ENCODE data around the gene TERT.

Gene TERT

DNA sequence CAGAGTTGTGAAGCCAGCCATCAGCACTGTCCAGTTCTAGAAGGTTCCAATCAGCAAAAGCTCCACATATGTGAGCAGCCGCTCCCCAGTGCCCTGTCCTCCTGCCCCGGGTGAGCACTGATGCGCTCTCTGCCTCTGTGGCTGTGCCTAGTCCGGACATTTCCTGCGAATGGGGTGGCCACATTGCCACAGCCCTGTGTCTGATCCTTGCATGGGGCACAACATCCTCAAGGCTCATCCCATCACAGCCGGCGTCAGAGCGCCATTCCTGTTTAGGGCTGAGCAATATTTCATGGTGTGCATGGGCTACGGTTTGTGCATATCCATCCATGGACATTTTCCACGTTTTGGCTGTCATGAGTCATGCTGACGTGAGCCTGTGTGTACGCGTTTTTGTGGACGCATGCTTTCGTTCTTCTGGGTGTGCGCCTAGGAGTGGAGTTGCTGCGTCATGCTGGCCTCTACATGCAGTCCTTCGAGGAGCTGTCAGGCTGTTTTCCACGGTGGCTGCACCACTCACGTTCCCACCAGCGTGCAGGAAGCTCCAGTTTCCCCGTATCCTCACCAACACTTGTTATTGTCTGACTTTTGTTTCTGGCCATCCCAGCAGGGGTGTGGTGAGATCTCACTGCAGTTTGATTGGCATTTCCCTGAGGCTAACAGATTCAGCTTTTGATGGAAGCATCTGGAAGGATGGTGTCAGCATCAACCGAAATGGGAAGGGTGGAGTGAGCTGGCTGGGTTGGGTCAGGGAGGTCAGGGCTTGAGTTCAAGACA lies 79.4 kb downstream of the TERT start:
- no peak for DNase-seq

GRCh38 chr5:1214936-1215220 lies 80.0 kb downstream of the TERT start:
- no peak for DNase-seq

DNA sequence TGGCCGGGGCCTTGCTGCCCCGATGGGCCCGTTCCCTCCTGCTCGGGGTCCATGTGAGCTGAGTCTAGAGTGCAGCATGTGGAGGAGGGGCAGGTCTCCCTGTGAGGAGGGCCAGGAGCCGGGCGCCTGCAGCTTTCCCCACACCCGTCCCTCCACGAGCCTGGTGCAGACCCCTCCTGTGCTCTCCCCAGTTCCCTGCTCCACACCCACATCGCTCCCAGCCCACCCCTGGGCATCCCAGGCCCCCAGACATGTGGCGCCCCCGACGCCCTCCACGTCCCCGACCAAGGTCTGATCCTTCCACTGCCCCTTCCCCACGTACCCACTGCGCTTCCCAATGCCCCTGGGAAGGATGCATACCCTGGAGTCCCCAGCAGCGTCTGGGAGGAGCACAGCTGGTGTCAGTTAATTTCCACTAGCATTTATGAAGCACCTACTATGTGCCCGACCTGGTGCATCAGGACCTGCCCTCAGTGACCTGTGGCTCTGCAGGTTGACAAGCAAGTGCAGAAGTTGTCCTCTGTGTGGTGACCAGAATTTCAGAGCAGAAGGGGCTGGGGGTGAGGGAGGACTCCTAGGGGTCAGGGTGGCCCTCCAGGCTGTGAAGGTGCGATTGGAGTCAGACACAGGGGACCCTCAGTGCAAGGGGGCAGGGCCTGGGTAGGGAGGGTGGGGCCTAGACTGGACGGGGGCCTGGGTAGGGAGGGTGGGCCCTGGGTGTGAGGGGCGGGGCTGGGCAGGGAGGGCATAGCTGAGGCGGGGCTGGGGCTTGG lies 80.5 kb downstream of the TERT start:
- DNase-seq = no peak

DNA sequence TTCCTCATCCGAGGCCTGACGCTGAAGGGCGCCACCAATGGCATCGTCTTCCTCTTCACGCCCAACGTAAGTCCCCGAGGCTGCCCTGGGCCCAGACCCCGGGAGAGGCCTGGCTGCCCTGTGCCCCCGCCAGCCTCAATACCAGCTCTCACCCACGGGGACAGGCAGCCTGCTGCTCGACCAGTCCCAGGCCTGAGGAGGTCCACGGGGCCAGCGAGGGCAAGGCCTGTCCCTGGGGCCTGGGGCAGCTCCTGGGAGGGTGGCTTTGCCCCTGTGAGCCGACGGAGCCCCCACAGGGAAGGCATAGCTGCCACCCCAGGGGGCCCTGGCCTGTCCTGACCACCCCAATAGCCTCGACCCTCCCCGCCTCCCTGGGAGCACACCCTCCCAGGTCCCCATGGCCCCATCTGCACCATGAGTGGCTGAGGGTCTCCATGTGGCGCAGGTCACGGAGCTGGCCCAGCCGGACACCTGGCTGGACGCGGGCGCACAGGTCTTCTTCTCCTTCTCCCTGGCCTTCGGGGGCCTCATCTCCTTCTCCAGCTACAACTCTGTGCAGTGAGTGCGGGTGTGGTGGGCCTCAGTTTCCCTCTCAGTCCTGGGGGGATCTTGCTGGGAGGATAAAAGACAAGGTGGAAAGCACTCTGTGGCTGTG lies 81.2 kb downstream of the TERT start:
- DNase-seq = no peak

DNA sequence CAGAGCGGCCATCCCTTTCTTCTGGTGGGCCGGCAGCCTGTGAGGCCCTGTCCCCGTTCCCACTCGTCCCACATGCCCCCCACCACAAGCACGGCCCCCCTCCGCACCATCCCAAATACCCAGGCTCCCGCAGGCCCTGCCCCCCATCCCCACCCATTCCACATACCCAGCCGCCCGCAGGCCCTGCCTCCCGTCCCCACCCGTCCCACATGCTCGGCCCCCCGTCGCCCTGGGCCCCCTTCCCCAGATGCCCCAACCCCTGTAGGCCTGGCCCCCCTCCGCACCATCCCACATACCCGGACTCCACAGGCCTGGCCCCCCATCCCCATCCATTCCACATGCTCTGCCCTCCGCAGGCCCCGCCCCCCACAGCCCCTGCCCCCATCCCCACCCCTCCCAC lies 82.0 kb downstream of the TERT start:
- no peak for DNase-seq

DNA sequence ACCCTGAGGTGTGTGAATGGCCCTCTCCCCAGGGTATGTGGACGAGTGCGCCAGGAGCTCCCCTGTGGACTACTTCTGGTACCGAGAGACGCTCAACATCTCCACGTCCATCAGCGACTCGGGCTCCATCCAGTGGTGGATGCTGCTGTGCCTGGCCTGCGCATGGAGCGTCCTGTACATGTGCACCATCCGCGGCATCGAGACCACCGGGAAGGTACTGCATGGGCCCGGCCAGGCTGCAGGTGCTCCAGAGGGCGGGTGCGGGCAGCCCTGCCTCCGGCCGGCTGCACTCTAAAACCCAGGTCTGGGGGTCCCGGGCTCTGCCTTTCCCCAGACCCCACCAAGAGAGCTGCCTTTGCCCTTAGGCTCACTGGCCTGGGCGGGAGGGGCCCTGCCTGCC lies 82.6 kb downstream of the TERT start:
- DNase-seq = no peak

DNA sequence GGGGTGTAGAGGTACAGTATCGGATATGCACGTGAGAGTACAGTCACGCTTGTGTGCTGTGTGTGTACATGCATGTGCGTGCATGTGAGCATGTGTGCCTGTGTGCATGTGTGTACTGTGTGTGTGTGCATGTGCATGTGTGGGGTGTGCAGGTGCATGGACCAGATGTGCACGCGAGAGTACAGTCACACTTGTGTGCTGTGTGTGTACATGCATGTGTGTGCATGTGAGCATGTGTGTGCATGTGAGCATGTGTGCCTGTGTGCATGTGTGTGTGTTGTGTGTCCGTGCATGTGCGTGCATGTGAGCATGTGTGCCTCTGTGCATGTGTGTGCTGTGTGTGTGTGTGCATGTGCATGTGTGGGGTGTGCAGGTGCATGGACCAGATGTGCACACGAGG lies 83.2 kb downstream of the TERT start:
- no peak for DNase-seq

DNA sequence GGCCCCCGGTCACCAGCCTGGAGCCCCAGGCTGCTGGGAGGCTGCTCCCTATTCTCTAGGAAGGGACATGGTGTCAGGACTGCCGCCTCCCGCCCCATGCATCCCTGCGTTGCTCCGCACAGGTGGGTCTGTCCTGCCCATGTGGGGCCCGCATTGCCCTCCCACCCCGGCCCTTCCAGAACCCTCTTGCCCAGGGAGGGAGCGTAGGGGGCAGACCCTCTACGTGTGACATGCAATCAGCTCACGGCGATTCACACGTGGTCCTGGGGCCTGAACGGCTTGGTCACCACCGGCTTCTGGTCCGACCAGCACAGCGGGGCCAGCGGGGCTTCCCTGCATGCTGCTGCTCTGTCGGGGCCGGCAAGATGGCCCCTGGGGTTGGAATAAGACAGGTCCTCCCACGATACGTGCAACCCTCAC lies 84.0 kb downstream of the TERT start:
- no peak for DNase-seq

DNA sequence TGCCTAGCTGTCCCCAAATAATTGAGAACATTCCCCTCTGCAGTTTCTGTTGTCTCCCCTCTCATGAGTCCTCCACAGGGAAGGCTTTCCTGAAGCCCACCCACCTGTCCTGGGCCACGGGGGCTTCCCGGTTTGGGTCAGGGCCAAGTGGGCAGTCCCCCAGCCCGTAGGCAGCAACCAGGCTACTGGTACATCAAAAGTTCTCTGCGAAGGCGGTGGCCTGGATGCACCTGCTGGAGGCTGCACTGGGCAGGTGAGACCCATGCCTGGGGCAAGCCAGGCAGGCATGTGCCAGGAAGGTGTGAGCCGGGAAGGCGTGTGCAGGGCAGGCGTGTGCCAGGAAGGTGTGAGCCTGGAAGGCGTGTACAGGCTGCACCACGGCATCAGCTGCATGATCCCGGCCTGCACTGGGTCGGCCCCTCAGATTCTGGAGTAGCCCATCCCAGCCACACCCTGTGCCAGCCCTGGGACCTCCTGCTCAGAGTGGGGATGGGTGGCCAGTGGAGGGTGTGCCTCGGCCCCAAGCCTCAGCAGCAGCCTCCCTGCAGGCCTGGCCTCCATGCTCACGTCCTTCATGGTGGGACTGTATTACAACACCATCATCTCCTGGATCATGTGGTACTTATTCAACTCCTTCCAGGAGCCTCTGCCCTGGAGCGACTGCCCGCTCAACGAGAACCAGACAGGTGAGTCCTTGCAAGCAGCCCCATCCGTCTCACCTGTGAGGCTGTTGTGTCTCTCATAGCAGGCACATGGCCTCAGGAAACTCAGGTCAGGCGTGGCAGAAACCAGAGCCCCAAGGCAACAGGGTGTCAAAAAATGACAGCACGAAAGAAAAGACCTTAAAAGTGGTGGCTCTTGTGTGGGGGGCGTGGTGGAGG lies 84.7 kb downstream of the TERT start:
- DNase-seq = no peak

- DNase-seq = no peak
Observed at GRCh38 chr5:1209489-1209852, 85.4 kb downstream of the TERT start.

- DNase-seq = peak; percentile 42
Observed at GRCh38 chr5:1208743-1209488, 86.0 kb downstream of the TERT start.

- no peak for DNase-seq
Observed at GRCh38 chr5:1208221-1208742, 86.6 kb downstream of the TERT start.

GRCh38 chr5:1207555-1207954 lies 87.3 kb downstream of the TERT start:
- DNase-seq = no peak

DNA sequence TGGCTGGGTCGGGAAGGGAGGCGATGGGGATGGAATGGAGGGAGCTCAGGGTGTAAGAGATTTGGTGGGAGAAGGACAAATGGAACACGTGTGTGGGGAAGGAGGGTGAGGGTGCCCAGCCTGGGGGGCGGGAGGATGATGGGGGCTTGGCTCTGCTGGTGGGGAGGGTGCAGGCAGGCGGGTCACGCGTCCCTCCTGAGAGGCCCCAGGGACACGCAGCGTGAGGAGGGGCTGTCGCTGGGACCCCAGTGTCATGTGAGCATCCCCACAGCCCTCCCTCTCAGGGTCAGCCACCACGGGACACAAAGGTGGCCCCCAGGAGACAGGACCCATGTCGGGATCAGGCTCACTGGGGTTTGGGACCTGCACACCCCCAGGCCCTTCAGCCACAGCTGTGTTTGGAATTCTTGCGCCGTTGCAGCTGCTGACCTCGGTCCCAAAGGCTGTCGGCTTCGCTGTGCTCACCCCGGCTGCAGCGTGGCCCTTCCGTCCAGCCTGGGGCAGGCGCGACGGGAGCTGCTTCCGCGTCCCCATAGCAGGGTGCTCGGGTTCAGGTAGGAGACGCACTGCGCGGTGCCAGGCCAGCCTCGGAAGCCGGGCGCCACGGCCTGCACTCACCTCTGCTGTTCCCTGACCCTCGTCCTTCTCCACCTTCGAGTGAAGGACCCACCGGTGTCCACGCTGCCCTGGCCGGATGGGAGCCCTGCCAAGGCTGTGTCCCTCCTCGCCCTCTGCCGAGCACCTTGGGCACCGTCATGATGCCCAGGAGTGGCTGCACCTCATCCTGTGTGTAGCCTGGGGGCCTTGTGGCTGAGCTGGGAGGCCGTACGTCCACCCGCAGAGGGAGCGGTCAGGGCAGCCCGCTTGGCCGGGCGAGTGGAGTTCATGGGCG lies 88.1 kb downstream of the TERT start:
- DNase-seq = no peak

GRCh38 chr5:1205255-1206180 lies 89.3 kb downstream of the TERT start:
- no peak for DNase-seq

GRCh38 chr5:1204693-1205242 lies 90.1 kb downstream of the TERT start:
- no peak for DNase-seq

GRCh38 chr5:1203968-1204692 lies 90.7 kb downstream of the TERT start:
- DNase-seq = no peak

GRCh38 chr5:1203311-1203967 lies 91.4 kb downstream of the TERT start:
- no peak for DNase-seq
